Gastrocnemius medialis (tissue), 4 donors: ENCODE results near the gene AMY2B. TPM values are rescaled to one million over a fixed set of nuclear protein-coding genes. Genes with fewer than 3 reads are reported as not detected.
"Not testable (repeated sequence)": the region's sequence is repeated elsewhere in the genome, so short reads cannot be mapped to it uniquely, and the experiment has no call there.

Experiments used
- ATAC-seq, 2 donors: fragments of 150-250 bp; one replicate each; pipeline ENCODE4 v1.9.1; 2016
- DNase-seq, 2 donors: peaks; one replicate each; pipeline ENCODE4 v3.0.0-alpha.2; 2019
- H3K27ac ChIP-seq, 4 donors: fragments of 200-600 bp; sonication (generic); 1 replicate in 1 of 4; 2 replicates in 3 of 4; pipeline ENCODE4 v1.5.1; 2016 to 2018; ENCODE audit warnings: mild to moderate bottlenecking in 2 of 4, moderate library complexity in 1 of 4
- H3K27me3 ChIP-seq, 3 donors: fragments of 200-600 bp; sonication (generic) in 2 of 3; 1 replicate in 1 of 3; 2 replicates in 2 of 3; pipeline versions ENCODE4 v1.5.1 to v1.6.0; 2016 to 2019; ENCODE audit warnings: mild to moderate bottlenecking in 1 of 3, moderate library complexity in 1 of 3
- H3K36me3 ChIP-seq, 2 donors: fragments of 200-600 bp; sonication (generic) in 1 of 2; one replicate each; pipeline ENCODE4 v1.5.1; 2017 to 2018
- H3K4me1 ChIP-seq, 2 donors: fragments of 200-600 bp; sonication (generic) in 1 of 2; one replicate each; pipeline ENCODE4 v1.5.1; 2016 to 2017; ENCODE audit warnings: mild to moderate bottlenecking in 2 of 2
- H3K4me3 ChIP-seq, 4 donors: fragments of 200-600 bp; sonication (generic) in 3 of 4; 1 replicate in 1 of 4; 2 replicates in 3 of 4; pipeline ENCODE4 v1.5.1; 2016 to 2019; ENCODE audit warnings: mild to moderate bottlenecking in 2 of 4
- H3K9me3 ChIP-seq, 3 donors: fragments of 200-600 bp; sonication (generic) in 2 of 3; 1 replicate in 1 of 3; 2 replicates in 2 of 3; pipeline ENCODE4 v1.5.1; 2016 to 2019
- POLR2A ChIP-seq, 2 donors: fragments of 450-650 bp; IDR thresholded peaks; one replicate each; pipeline ENCODE4 v1.6.1; 2017; ENCODE audit warnings: antibody characterized with exemption in 2 of 2, mild to moderate bottlenecking in 2 of 2, moderate library complexity in 2 of 2
- in situ Hi-C, 4 donors: fragments of 200-750 bp; cut with MboI; loops; one replicate each; pipeline versions ENCODE4 v1.15.0 to v1.8.0; 2017; ENCODE audit warnings: low sequenced_read_pairs in 4 of 4
- intact Hi-C: fragments of 100-400 bp; cut with DNase I; formaldehyde crosslinking; loops from one replicate; pipeline ENCODE4 v1.15.1; 2023; ENCODE audit warnings: low total_unique reads
- total RNA-seq, 4 donors: library from RNA; depleted of rRNA; stranded (reverse); fragments of >200 nt; gene quantifications; one replicate each; pipeline versions ENCODE4 v1.1.0 to v1.2.3, GENCODE V29; 2016
- TF ChIP-seq, protein P1 (sequence below), 5 experiments: fragments of 450-650 bp in 3 of 5; fragments of 200-600 bp in 2 of 5; sonication (generic) in 2 of 5; IDR thresholded peaks in 4 of 5; conservative IDR thresholded peaks in 1 of 5; 1 replicate in 4 of 5; 2 replicates in 1 of 5; pipeline ENCODE4 v1.5.1; 2016 to 2019; ENCODE audit warnings: antibody characterized with exemption in 5 of 5, mild to moderate bottlenecking in 3 of 5, moderate library complexity in 3 of 5

Gene AMY2B
- total RNA-seq, 4 donors from 2014 or later: 9.7 to 70.8 (median 25.4) TPM

DNA sequence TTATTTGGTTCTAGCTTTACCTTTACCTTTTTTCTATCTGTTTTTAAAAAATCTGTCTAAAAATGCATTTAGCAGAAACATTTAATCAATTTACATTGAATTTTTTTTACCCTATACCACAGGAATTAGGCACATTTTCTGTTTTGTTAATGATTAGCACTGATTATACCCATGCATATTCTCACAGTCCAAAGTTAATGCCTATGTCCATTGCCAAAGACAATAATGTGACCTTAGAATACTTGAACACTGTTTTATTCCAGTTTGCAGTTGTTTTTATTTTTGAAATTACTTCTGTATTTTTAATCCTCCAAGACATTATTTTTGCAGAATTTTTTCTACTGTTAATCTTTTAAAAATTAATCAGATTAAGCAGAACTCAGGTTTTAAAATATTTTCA lies 11.0 kb upstream of the AMY2B start:
- TF ChIP-seq, protein P1, sequence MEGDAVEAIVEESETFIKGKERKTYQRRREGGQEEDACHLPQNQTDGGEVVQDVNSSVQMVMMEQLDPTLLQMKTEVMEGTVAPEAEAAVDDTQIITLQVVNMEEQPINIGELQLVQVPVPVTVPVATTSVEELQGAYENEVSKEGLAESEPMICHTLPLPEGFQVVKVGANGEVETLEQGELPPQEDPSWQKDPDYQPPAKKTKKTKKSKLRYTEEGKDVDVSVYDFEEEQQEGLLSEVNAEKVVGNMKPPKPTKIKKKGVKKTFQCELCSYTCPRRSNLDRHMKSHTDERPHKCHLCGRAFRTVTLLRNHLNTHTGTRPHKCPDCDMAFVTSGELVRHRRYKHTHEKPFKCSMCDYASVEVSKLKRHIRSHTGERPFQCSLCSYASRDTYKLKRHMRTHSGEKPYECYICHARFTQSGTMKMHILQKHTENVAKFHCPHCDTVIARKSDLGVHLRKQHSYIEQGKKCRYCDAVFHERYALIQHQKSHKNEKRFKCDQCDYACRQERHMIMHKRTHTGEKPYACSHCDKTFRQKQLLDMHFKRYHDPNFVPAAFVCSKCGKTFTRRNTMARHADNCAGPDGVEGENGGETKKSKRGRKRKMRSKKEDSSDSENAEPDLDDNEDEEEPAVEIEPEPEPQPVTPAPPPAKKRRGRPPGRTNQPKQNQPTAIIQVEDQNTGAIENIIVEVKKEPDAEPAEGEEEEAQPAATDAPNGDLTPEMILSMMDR (IDR thresholded peaks at IDR 0.05 in 4 of 5, conservative IDR thresholded peaks at IDR 0.05 in 1 of 5): no peak
- no peak for TF ChIP-seq POLR2A (IDR thresholded peaks at IDR 0.05)
- ATAC-seq: no peak

DNA sequence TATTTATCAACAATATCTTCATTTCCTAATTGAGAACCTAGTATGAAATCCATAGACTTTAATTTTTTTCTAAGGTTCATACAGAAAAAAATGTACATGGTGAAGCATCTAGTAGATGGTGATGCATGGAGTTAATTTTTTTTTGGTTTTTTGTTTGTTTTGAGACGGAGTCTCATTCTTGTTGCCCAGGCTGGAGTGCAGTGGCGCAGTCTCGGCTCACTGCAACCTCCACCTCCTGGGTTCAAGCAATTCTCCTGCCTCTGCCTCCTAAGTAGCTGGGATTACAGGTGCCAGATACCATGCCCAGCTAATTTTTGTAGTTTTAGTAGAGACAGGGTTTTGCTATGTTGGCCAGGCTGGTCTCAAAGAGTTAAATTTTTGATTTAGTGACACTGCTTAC lies 10.3 kb upstream of the AMY2B start:
- peak overlapping the region; percentile 81 to 90 (median 85) for H3K27ac ChIP-seq
- H3K4me1 ChIP-seq: peaks cover 30 to 31% of the 10 kb centered on the region in 2 donors
- H3K27me3 ChIP-seq, ATAC-seq, in situ Hi-C loops, DNase-seq, H3K9me3 ChIP-seq: not testable (repeated sequence)
- H3K4me3 ChIP-seq: peak overlapping the region in 2 of 4 donors; percentile 22 to 40
- intact Hi-C loops: loop anchor here (5.0 kb wide), 1 partner anchor 34 kb away; the partner anchor contains the start of gene RNPC3
- peaks cover 0 to 13% of the 10 kb centered on the region in 2 donors for H3K36me3 ChIP-seq

More for the DNA sequence above, 11.0 kb upstream of the AMY2B start:
- Histone ChIP-seq H3K36me3 (peaks cover 0 to 12% of the 10 kb centered on the region in 2 donors), H3K4me1 (peaks cover 30 to 31% of the 10 kb centered on the region in 2 donors), H3K27ac (peak overlapping the region; percentile 81 to 90 (median 85)), H3K27me3 (no peaks in the 10 kb centered on the region), H3K4me3 (no peak overlapping the region), H3K9me3 (no peaks in the 10 kb centered on the region)
- intact Hi-C loops: loop anchor here (5.0 kb wide), 1 partner anchor 33 kb away; the partner anchor contains the start of gene RNPC3
- in situ Hi-C loops: no loop called here
- DNase-seq: no peak

GRCh38 chr1:103561643-103562395 lies 9.6 kb upstream of the AMY2B start:
- in situ Hi-C loops: no loop called here
- H3K4me3 ChIP-seq: peak overlapping the region; percentile 34 to 42 (median 40)
- no peaks in the 10 kb centered on the region for H3K9me3 ChIP-seq
- H3K27ac ChIP-seq: peak overlapping the region; percentile 81 to 90 (median 85)
- TF ChIP-seq, protein P1 (IDR thresholded peaks at IDR 0.05 in 4 of 5, conservative IDR thresholded peaks at IDR 0.05 in 1 of 5): no peak
- peak in 1 of 2 donors; percentile 6 for TF ChIP-seq POLR2A (IDR thresholded peaks at IDR 0.05)
- DNase-seq (peak in 1 of 2 donors; percentile 36), ATAC-seq (peak; percentile 95 to 96)
- H3K27me3 ChIP-seq: no peaks in the 10 kb centered on the region
- intact Hi-C loops: loop anchor here (5.0 kb wide), 1 partner anchor 35 kb away; the partner anchor contains the start of gene RNPC3
- peaks cover 0 to 10% of the 10 kb centered on the region in 2 donors for H3K36me3 ChIP-seq
- H3K4me1 ChIP-seq: peaks cover 30 to 31% of the 10 kb centered on the region in 2 donors

DNA sequence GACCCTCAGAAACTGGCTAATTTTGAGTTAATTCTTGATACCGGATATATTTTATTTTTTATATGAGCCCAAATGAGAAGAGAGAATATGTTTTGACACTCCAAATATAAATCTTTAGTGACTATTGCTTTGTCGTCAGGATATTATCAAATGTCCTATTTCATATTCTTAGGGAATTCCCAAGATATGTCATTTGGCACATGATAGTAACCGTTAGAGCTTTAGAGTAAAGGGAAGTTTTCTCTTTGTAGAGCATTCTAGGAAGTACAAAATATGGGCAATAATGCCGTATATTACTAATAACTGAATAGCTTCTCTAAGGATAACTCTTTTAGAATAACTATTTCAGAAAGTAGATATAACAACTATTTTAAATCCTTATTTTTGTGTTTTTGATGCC lies 8.3 kb upstream of the AMY2B start:
- H3K27me3 ChIP-seq: no peaks in the 10 kb centered on the region
- peaks cover 0 to 20% of the 10 kb centered on the region in 2 donors for H3K36me3 ChIP-seq
- H3K4me1 ChIP-seq: peaks cover 30 to 31% of the 10 kb centered on the region in 2 donors
- in situ Hi-C loops (no loop called here), intact Hi-C loops (loop anchor here (5.0 kb wide), 1 partner anchor 36 kb away; the partner anchor contains the start of gene RNPC3)
- DNase-seq: no peak
- no peak for ATAC-seq
- H3K4me3 ChIP-seq: peak overlapping the region; percentile 34 to 42 (median 40)
- H3K27ac ChIP-seq: peak overlapping the region; percentile 81 to 90 (median 85)
- no peaks in the 10 kb centered on the region for H3K9me3 ChIP-seq
- TF ChIP-seq, protein P1 (IDR thresholded peaks at IDR 0.05 in 4 of 5, conservative IDR thresholded peaks at IDR 0.05 in 1 of 5): no peak
- no peak for TF ChIP-seq POLR2A (IDR thresholded peaks at IDR 0.05)

DNA sequence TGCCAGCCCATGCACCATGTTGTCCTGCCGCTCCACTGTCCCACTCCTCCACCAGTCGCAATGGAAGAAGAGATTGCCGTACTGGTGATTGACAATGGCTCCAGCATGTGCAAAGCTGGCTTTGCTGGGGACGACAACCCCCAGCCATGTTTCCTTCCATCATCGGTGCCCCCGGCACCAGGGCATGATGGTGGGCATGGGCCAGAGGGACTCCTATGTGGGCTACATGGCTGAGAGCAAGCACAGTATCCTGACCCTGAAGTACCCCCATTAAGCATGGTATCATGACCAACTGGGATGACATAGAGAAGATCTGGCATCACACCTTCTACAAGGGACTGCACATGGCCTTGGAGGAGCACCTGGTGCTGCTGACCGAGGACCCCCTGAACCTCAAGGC lies 1.9 kb upstream of the AMY2B start:
- in situ Hi-C loops: no loop called here
- intact Hi-C loops: no loop called here
- no peaks in the 10 kb centered on the region for H3K4me1 ChIP-seq
- TF ChIP-seq POLR2A (IDR thresholded peaks at IDR 0.05): no peak
- TF ChIP-seq, protein P1 (IDR thresholded peaks at IDR 0.05 in 4 of 5, conservative IDR thresholded peaks at IDR 0.05 in 1 of 5): no peak
- H3K9me3 ChIP-seq: no peaks in the 10 kb centered on the region
- DNase-seq (no peak), ATAC-seq (no peak)
- H3K27ac ChIP-seq: no peak overlapping the region
- H3K36me3 ChIP-seq: peaks cover 0 to 61% of the 10 kb centered on the region in 2 donors
- H3K27me3 ChIP-seq: no peaks in the 10 kb centered on the region
- no peak overlapping the region for H3K4me3 ChIP-seq
